Panc1 (cell line): Measurements from ENCODE around the gene SDSL.

Experiments
- POLR2AphosphoS5 ChIP-seq: IDR thresholded peaks from 2 replicates; pipeline ENCODE4 v1.6.1; 2012; ENCODE audit warnings: mild to moderate bottlenecking, low read depth, low read length, moderate library complexity
- TCF7L2 ChIP-seq: IDR thresholded peaks from 2 replicates; pipeline ENCODE4 v1.6.1; 2011; ENCODE audit warnings: mild to moderate bottlenecking, low read depth, low read length, inconsistent platforms
- TF ChIP-seq, protein P1 (sequence below): fragments of 450-650 bp; IDR thresholded peaks from 2 replicates; pipeline ENCODE4 v1.5.1; 2017; ENCODE audit warnings: mild to moderate bottlenecking

DNA sequence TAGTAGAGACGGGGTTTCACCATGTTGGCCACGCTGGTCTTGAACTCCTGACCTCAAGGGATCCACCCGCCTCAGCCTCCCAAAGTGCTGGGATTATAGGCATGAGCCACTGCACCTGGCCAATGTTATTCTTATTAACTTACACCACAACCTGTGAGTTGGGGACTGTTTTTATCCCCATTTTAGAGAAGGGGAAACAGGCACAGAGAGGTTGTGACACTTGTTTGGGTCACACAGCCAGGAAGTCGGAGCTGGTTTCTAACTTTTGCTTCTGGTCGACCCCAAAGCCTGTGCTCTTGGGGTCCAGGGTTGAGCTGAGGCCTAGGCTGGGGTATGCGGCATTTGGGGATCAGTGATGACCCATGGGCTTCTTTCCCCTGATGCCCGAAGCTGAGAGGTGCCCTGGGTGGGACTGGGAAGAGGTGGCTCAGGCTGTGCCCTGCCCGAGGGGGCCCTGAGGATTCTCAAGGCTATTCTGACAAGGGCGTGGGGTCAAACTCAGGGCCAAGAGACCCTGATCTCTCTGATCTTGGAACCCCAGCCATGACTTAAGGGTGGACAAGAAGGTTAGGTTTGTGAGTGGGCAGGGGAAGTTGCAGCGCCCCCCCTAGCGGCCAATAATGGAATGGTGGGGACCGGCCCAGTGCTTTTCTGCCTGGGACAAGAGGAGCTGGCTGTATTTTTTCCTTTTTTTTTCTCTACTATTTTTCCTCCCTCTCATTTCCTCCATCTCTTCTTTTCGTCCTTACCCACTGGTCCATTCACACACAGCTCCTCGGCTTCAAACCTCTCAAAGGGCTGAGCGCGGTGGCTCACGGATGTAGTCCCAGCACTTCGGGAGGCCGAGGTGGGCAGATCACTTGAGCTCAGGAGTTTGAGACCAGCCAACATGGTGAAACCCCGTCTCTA, 3.0 kb downstream of the SDSL start:
- TF ChIP-seq, protein P1, sequence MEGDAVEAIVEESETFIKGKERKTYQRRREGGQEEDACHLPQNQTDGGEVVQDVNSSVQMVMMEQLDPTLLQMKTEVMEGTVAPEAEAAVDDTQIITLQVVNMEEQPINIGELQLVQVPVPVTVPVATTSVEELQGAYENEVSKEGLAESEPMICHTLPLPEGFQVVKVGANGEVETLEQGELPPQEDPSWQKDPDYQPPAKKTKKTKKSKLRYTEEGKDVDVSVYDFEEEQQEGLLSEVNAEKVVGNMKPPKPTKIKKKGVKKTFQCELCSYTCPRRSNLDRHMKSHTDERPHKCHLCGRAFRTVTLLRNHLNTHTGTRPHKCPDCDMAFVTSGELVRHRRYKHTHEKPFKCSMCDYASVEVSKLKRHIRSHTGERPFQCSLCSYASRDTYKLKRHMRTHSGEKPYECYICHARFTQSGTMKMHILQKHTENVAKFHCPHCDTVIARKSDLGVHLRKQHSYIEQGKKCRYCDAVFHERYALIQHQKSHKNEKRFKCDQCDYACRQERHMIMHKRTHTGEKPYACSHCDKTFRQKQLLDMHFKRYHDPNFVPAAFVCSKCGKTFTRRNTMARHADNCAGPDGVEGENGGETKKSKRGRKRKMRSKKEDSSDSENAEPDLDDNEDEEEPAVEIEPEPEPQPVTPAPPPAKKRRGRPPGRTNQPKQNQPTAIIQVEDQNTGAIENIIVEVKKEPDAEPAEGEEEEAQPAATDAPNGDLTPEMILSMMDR = peak; percentile 98
- TF ChIP-seq POLR2AphosphoS5 = no peak
- no peak for TF ChIP-seq TCF7L2
